ENCODE data around the gene UMODL1. TPM values are rescaled to one million over a fixed set of nuclear protein-coding genes. Genes with fewer than 3 reads are reported as not detected.

UMODL1 gene
- total RNA-seq, 3 donors from 2014 or later = not detected

DNA sequence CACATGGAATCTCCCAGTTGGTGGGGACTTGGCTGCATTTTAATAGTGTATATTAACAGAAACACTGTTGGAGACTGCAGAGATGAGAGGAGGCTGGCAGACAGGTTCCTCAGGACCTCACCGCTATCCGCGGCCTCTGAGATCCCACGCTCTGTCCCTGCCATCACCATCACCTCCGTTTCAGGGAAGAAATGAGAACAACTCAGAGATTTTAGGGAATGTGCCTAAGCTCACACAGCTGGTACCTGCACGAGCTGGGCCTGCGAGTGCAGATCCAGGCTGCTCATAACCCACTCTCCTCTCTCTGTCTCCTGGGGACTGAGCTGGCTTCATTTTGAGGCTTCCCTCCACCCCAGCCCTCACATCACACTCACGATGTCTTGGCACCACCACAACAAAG, 62.0 kb downstream of the UMODL1 start:
- Mint-ChIP-seq H3K4me3 (no peak overlapping the region), H3K27me3 (ENCODE audit: low read depth) (peaks cover 2% of the 10 kb centered on the region), H3K9me3 (no peaks in the 10 kb centered on the region), H3K4me1 (ENCODE audit: low read depth) (no peaks in the 10 kb centered on the region), H3K36me3 (ENCODE audit: insufficient read depth) (no peaks in the 10 kb centered on the region)
- no peak for ATAC-seq
- DNase-seq = no peak

DNA sequence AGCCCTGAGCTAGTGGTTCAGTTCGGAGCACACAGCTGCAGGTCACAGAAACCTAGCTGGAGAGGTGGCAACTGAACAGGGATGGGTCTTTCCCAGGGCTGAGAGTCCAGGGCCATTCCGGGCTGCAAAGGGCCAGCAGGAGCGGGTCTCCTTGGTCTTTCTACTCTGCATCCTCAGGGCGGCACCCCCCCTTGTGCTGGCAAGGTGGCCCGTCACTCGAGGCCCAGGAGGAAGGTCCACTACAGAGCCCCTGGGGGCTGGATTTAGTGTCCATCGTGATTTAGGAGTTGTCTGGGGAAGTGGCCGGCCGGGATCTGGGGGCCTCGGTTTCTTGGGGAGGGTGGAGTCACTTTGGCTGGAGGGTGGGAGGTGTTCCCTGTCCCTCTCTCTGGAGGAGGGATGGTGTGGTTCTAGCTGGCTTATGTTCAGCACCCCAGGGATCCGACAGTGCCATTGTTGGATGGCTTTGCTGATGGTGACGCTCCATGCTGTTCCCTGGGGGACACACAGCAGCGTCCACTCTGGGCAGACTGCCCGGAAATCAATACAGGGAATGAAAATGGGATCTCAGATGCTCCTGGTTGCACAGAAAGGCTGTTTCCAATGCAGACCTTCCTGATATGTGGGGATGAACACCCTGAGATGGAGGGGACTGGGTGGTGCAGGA, 64.4 kb downstream of the UMODL1 start:
- H3K36me3 Mint-ChIP-seq (ENCODE audit: insufficient read depth) = no peaks in the 10 kb centered on the region
- DNase-seq (no peak), ATAC-seq (no peak)
- no peaks in the 10 kb centered on the region for H3K9me3 Mint-ChIP-seq
- no peak overlapping the region for H3K4me3 Mint-ChIP-seq
- H3K27me3 Mint-ChIP-seq (ENCODE audit: low read depth) = no peaks in the 10 kb centered on the region
- no peaks in the 10 kb centered on the region for H3K4me1 Mint-ChIP-seq (ENCODE audit: low read depth)

DNA sequence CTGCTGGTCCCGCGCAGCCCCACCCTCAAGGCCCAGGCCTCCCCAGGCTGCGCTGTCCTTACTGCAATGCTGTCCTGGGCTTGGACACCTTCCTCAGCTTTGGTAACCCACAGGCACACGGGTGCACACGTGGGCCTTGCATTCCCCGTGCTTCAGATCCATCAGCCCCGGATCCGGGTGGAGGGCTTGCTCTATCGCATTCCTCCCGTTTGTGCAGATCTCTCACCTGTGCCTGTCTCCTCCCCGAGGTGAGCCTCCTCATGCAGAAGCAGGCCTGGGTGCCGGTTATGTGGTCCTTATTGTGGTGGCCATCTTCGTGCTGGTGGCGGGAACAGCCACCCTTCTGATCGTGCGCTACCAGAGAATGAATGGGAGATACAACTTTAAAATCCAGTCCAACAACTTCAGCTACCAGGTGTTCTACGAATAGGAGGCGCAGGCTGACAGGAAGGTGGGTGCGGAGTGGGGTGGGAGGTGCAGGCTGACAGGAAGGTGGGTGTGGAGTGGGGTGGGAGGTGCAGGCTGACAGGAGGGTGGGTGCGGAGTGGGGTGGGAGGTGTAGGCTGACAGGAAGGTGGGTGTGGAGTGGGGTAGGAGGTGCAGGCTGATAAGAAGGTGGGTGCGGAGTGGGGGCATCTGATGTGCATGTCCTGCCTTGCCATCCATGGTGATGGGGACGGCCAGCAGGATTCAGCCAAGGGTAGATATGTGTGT, 66.2 kb downstream of the UMODL1 start:
- ATAC-seq = no peak
- no peak overlapping the region for H3K4me3 Mint-ChIP-seq
- H3K27me3 Mint-ChIP-seq (ENCODE audit: low read depth) = peaks cover 2% of the 10 kb centered on the region
- no peaks in the 10 kb centered on the region for H3K36me3 Mint-ChIP-seq (ENCODE audit: insufficient read depth)
- DNase-seq = no peak
- no peaks in the 10 kb centered on the region for H3K9me3 Mint-ChIP-seq
- H3K4me1 Mint-ChIP-seq (ENCODE audit: low read depth) = peaks cover under 1% of the 10 kb centered on the region

DNA sequence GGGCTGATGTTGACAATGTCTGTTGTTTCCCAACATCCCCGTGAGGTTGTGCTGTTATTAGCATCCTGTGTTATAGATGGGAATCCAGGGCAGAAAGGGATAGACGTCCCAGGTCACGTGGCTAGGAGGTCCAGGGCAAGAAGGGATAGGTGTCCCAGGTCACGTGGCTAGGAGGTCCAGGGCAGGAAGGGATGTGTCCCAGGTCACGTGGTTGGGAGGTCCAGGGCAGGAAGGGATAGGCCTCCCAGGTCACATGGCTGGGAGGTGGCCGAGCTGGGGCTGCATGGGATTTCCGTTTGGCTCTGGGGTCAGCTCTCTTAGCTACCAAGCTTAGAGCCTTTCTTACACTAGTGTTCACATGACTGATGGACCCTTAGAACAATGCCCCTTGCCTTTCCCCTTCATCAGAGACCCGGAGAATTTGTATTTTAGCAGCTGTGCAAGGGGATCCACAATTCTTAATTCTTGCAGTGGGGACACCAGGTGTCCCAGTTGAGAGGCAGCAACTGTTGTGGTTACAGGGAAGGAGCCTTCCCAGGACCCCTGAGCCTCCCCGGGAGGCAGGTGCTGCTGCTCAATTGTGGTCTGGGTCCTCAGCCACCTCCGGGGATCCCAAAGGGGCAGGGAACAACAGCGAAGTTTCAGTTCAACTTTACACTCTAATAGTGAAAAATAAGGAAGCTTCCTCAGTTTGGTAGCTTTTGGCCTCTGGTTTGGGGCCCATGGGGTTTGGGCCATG, 69.2 kb downstream of the UMODL1 start:
- ATAC-seq (no peak), DNase-seq (no peak)
- Mint-ChIP-seq H3K36me3 (ENCODE audit: insufficient read depth) (no peaks in the 10 kb centered on the region), H3K27me3 (ENCODE audit: low read depth) (peaks cover 2% of the 10 kb centered on the region), H3K4me1 (ENCODE audit: low read depth) (peaks cover 4% of the 10 kb centered on the region), H3K9me3 (no peaks in the 10 kb centered on the region), H3K4me3 (no peak overlapping the region)

DNA sequence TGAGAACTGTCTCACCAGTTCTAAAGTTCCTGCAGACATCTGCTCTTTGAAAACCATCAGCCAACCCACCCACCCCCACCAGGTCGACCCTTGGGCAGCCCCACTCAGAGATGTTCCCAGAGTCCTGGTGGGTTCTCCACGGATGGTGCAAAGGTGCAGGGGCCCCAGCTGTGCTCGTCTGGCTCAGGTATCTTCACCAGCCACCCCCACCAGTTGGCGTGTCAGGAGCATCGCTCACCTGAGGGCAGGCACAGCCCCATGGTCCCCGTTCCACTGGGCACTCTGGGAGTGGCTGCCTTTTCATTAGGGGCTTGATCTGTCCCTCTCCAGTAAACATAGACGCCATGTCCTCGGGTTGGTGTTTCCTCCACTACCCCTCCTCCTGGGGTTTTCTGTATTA, 70.5 kb downstream of the UMODL1 start:
- peaks cover 9% of the 10 kb centered on the region for H3K4me1 Mint-ChIP-seq (ENCODE audit: low read depth)

DNA sequence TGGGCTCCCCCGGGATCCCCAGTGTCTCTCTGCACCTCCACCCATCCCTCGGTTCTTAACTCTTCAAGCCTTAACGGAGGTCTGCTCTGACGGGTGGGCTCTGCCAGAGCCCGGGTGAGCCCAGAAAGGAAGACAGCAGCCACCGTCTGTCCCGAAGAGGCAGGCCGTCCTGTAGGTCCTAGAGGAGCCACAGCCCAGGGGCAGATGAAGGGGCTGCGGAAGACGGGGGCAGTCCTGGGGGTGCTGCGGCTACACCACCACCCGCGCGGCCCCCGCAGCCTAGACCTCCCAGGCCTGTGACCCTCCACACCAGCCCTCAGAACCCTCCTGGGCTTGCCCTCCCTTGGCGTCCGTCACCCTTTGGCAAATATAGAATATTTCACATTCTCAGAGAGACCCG, 71.0 kb downstream of the UMODL1 start:
- no peak for DNase-seq
- no peak overlapping the region for H3K4me3 Mint-ChIP-seq
- peaks cover 9% of the 10 kb centered on the region for H3K4me1 Mint-ChIP-seq (ENCODE audit: low read depth)
- H3K9me3 Mint-ChIP-seq = no peaks in the 10 kb centered on the region
- H3K36me3 Mint-ChIP-seq (ENCODE audit: insufficient read depth) = no peaks in the 10 kb centered on the region
- peaks cover 2% of the 10 kb centered on the region for H3K27me3 Mint-ChIP-seq (ENCODE audit: low read depth)
- no peak for ATAC-seq

More for the DNA sequence above, 70.5 kb downstream of the UMODL1 start:
- H3K27me3 Mint-ChIP-seq (ENCODE audit: low read depth) = peaks cover 2% of the 10 kb centered on the region
- H3K9me3 Mint-ChIP-seq = no peaks in the 10 kb centered on the region
- no peak for ATAC-seq
- no peak for DNase-seq
- no peak overlapping the region for H3K4me3 Mint-ChIP-seq
- no peaks in the 10 kb centered on the region for H3K36me3 Mint-ChIP-seq (ENCODE audit: insufficient read depth)

DNA sequence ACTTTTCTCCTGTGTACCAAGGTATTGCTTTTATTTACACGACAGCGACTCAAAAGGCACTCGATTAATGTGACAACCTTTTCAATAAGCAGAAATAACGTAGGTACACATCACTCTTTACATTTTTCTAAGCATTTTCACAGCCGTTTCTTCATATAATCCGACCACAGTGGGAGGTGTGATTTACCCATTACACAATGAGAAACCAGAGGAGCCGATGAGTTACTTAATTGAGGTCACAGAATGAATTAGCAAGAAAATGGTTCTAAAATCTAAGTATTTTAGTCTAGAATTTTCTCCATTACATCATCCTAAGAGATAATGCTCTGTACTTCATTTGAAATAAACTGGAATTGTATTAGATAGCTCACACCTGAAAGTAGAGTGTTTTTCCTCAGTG, 71.5 kb downstream of the UMODL1 start:
- ATAC-seq (peak in 1 of 2 donors; percentile 16), DNase-seq (no peak)
- Mint-ChIP-seq H3K36me3 (ENCODE audit: insufficient read depth) (no peaks in the 10 kb centered on the region), H3K4me1 (ENCODE audit: low read depth) (peaks cover 9% of the 10 kb centered on the region), H3K4me3 (no peak overlapping the region), H3K9me3 (no peaks in the 10 kb centered on the region), H3K27me3 (ENCODE audit: low read depth) (peaks cover 2% of the 10 kb centered on the region)

DNA sequence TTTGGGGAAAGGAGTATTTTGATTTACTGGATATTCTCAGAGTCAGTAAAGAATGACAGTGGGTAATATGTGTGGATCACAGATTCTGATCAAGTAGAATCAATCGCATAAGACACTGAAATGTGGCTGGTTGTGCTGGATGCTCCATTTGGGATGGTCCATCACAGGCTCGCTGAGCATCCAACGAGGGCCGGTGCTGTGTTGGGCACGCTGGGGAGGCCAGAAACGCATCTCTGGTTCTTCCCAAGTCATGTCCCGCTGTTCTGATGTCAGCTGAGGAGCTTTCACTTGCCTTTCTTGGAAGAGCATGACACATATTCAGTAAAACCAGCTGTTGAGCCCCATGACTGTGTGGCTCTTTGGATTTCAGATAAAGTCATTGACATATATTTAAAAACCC, 72.0 kb downstream of the UMODL1 start:
- no peak for ATAC-seq
- H3K27me3 Mint-ChIP-seq (ENCODE audit: low read depth) = peaks cover 2% of the 10 kb centered on the region
- peaks cover 9% of the 10 kb centered on the region for H3K4me1 Mint-ChIP-seq (ENCODE audit: low read depth)
- H3K36me3 Mint-ChIP-seq (ENCODE audit: insufficient read depth) = no peaks in the 10 kb centered on the region
- H3K4me3 Mint-ChIP-seq = no peak overlapping the region
- no peak for DNase-seq
- no peaks in the 10 kb centered on the region for H3K9me3 Mint-ChIP-seq

DNA sequence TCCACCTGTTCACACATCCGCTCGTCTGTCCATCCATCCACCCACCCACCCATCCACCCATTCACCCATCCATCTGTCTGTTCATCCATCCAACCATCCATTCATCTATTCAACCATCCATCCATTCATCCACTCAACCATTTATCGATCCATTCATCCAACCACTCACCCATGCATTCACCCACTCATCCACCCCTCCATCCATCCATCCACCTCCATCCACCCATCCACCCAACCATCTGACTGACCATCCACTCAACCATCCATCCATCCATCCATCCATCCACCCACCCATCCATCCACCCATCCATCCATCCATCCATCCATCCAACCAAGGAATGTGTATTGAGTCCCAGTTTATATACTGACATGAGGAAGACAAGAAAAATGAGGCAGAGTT, 73.1 kb downstream of the UMODL1 start:
- ATAC-seq (no peak), DNase-seq (no peak)
- Mint-ChIP-seq H3K4me1 (ENCODE audit: low read depth) (peaks cover 9% of the 10 kb centered on the region), H3K36me3 (ENCODE audit: insufficient read depth) (no peaks in the 10 kb centered on the region), H3K4me3 (no peak overlapping the region), H3K9me3 (no peaks in the 10 kb centered on the region), H3K27me3 (ENCODE audit: low read depth) (peaks cover 2% of the 10 kb centered on the region)

DNA sequence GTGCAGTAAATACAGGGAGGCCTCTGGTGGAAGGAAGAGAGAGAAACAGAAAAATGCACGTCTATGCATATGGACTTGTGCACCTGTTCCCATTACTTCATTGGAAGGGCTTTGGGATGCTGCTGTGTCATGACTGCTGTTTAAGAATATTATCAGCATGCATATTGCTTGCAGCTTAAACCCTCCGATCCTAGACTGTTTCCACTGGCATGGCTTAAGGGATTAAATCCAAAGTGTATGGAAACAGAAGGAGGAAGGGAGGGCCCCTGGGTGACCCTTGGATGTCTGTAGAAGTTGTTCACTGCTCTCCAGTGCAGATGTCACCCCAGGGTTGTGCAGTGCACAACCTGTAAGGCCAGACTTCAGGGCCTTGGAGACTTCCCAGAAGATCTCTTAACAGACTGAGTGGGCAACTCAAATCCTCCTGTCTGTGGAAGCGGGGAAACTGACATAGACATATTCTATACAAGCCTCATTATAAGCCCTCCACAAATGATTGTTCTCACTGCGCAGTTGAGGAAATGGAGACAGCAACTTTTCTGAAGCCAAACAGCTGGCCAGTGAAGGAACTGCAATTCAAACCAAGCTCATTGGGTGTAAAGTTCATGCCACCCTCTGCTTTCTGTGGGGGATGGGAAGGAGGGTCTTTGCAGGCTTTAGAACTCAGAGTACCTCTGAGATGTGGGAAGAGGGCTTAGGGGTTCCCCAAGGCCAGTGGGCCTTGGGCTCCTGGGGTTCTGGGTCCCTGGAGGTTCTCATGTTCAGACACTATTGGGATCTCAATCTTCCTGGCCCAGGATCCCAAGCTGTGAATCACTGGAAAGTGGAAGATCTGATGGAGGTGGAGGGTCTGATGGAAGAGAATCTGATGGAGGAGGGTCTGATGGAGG, 73.8 kb downstream of the UMODL1 start:
- DNase-seq = no peak
- no peak overlapping the region for H3K4me3 Mint-ChIP-seq
- no peak for ATAC-seq
- no peaks in the 10 kb centered on the region for H3K9me3 Mint-ChIP-seq
- no peaks in the 10 kb centered on the region for H3K36me3 Mint-ChIP-seq (ENCODE audit: insufficient read depth)
- peaks cover 2% of the 10 kb centered on the region for H3K27me3 Mint-ChIP-seq (ENCODE audit: low read depth)
- H3K4me1 Mint-ChIP-seq (ENCODE audit: low read depth) = peaks cover 9% of the 10 kb centered on the region

DNA sequence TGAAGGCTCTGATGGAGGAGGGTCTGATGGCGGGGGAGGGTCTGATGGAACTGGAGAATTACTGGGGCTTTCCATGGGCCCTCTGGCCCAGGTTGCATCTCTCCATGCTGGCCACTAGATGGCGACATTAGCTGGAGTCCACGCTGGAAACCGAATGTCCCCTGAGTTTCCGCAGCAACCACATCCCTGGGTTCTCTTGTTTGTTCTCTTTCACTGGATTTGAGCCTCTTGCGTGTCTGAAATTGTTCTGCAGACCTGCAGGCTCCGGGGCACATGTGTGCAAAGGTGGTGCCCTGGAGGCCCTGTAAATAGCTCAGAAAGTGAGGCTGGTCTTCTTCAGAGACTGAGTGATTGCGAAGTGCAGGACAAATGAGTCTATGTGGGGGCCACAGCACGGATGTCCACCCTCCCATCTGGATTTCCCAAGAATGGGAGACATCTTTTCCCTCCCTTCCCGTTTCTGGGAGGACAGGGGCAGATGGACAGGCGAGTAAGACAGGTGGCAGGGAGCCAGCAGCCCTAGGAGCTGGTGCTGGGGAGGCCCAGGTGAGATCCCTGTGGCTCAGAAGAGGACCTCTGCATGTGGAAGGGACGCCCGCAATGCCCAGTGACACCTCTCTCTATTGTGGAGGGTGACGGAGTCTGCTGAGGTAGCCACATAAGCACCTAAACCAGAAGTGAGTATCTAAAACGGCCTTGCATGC, 74.6 kb downstream of the UMODL1 start:
- DNase-seq (peak; percentile 59), ATAC-seq (peak; percentile 73 to 82)
- H3K27me3 Mint-ChIP-seq (ENCODE audit: low read depth) = peaks cover 2% of the 10 kb centered on the region
- no peaks in the 10 kb centered on the region for H3K9me3 Mint-ChIP-seq
- peaks cover 9% of the 10 kb centered on the region for H3K4me1 Mint-ChIP-seq (ENCODE audit: low read depth)
- no peaks in the 10 kb centered on the region for H3K36me3 Mint-ChIP-seq (ENCODE audit: insufficient read depth)
- H3K4me3 Mint-ChIP-seq = no peak overlapping the region

DNA sequence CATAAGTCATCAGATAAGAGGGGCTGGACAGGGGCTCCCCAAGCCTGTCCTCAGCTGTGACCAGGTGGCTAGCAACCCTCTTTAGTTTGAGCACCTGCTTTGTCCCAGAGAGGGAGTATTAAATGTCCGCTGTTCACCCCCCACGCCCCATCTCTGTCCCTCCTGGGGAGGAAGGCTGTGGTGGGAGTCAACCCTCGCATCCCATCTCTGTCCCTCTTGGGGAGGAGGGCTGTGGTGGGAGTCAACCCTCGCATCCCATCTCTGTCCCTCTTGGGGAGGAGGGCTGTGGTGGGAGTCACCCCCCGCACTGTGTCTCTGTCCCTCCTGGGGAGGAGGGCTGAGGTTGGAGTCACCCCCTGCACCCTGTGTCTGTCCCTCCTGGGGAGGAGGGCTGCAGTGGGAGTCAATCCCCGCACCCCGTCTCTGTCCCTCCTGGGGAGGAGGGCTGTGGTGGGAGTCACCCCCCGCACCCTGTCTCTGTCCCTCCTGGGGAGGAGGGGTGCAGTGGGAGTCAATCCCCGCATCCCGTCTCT, 75.2 kb downstream of the UMODL1 start:
- no peaks in the 10 kb centered on the region for H3K9me3 Mint-ChIP-seq
- DNase-seq (no peak), ATAC-seq (no peak)
- no peaks in the 10 kb centered on the region for H3K36me3 Mint-ChIP-seq (ENCODE audit: insufficient read depth)
- no peak overlapping the region for H3K4me3 Mint-ChIP-seq
- peaks cover 9% of the 10 kb centered on the region for H3K4me1 Mint-ChIP-seq (ENCODE audit: low read depth)
- peaks cover 2% of the 10 kb centered on the region for H3K27me3 Mint-ChIP-seq (ENCODE audit: low read depth)

DNA sequence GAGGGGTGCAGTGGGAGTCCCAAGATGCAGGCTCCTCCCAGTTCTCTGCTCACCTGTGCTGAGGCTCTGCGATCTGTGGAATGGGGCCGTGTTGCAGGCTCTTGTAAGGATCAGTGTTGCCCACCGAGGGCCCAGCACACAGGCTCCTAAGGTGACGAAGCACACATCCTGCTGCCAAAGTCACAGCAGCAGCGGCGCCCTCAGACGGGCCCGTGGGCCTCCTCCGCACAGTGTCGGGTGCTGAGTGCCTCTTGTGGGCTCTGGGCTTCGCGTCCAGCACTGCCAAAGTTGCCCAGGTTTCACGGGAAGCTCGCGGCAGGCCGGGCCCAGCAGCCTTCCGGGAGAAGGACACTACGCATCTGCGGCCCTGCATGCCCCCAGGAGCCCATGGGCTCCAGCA, 75.7 kb downstream of the UMODL1 start:
- H3K27me3 Mint-ChIP-seq (ENCODE audit: low read depth) = peaks cover 2% of the 10 kb centered on the region
- no peak overlapping the region for H3K4me3 Mint-ChIP-seq
- H3K4me1 Mint-ChIP-seq (ENCODE audit: low read depth) = peaks cover 9% of the 10 kb centered on the region
- no peak for DNase-seq
- H3K9me3 Mint-ChIP-seq = no peaks in the 10 kb centered on the region
- H3K36me3 Mint-ChIP-seq (ENCODE audit: insufficient read depth) = no peaks in the 10 kb centered on the region
- no peak for ATAC-seq
